HG03457 (cell line): ENCODE data around the gene TPD52L2.
A peak's percentile ranks its signal among the peaks of the same experiment; 100 is the strongest.
"Not testable (repeated sequence)": the region's sequence is repeated elsewhere in the genome, so short reads cannot be mapped to it uniquely, and the experiment has no call there.

Source experiments
- ATAC-seq: cut with Tn5 transposase; IDR thresholded peaks from one replicate; pipeline ENCODE4 v1.9.1; 2021; ENCODE audit warnings: moderate number of reproducible peaks; ENCODE audit not compliant: unreplicated experiment

Gene TPD52L2

GRCh38 chr20:63835021-63835858, 29.8 kb upstream of the TPD52L2 start:
- no peak for ATAC-seq

DNA sequence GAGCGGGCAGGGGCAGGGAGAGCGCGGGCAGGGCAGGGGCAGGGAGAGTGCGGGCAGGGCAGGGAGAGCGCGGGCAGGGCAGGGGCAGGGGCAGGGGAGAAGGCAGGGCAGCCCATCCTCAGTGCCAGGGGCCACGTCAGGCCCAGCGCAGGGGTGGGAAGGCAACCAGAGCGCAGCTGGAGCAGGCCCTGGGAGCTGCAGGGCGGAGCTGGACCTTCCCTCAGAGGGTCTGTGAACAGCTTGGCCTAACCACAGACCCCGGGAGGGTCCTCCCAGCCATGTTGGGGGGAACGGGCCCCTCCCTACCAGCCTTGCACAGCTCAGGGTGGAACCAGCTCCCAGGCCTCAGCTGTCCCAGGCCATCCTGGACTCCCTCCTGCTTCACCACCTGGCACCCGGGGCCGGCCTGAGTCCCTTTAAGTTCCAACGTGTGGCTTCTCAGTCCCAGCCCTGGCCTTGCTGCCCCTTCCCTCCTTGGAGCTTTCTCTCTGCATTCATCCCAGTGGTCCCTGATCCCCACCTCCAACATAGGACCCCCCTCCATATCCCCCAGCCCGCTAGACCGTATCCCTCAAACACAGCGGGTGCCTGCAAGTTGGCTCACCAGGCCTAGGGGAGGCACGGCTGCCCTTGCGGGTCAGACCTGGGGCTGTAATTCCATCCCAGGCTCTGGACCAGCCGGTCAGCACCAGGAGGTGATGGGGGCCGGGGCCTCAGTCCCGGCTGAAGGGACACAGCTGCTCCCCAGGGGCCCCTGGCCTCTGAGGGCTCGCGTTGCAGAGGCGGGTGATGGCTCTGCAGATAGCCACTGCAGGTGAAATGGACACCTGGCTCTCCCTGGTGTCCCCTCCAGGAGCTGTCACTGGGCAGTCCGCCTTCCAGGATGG, 28.4 kb upstream of the TPD52L2 start:
- no peak for ATAC-seq

- no peak for ATAC-seq
Measured at GRCh38 chr20:63837479-63837878, 27.6 kb upstream of the TPD52L2 start.

GRCh38 chr20:63839620-63840019, 25.4 kb upstream of the TPD52L2 start:
- ATAC-seq: no peak

DNA sequence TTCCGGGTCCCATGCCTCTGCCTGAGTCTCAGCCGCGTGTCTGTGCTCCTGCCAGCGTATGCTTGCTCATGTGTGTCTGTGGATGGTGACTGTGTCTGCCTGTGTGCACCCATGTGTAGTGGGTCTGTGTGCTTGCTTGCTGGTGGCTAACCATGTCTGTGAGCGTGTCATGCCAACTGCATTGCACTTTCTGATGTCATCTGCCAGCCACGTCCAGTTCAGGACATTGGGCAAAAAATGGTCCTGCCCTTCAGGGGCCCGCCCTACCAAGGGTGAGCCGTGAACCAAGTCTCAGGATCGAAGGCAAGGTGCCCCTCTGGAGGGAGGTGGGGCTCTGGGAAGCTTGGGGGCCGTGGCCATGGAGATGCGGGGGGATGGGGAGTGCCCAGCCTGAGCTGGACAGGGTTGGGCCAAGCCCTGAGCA, 24.7 kb upstream of the TPD52L2 start:
- no peak for ATAC-seq

DNA sequence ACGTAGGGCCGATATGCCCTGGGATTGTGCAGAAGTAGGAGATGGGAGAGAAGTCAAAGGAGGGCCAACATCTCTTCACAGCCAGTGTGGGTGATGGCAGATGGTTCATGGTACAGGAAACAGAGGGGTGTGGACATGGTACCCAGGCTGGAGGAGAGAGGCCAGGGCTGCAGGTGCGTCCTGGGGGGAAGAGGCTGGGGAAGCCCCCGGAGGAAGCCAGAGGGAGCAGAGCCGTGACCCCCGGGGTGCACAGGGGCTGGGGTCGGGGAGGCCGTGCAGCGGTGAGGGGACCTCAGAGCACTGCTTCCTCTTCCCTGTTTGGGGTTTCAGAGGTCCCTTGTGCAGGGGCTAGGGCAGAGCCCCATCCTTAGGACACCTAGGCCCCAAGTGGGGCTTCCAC, 22.8 kb upstream of the TPD52L2 start:
- ATAC-seq: no peak

GRCh38 chr20:63843222-63843621, 21.8 kb upstream of the TPD52L2 start:
- ATAC-seq: no peak

DNA sequence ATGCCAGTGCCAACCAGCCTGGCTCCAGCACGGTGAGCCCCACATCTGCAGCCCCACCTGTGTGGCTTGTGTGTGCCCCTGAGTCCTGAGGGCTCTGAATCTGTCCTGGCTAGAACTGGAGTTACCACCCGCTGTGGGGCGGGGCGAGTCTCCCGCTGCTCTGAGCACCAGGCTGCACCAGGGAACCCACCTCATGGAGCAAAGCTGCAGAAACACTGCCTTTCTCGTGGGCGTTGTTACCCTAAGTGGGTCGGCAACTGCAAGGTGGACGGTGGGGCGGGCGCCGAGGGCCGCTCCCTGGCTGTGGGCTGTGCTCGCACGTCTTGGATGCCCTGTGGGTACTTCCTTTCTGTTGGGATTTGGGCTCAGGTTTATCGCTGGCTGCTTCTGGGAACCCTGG, 21.3 kb upstream of the TPD52L2 start:
- no peak for ATAC-seq

- ATAC-seq: no peak
Measured at GRCh38 chr20:63844511-63844991, 20.5 kb upstream of the TPD52L2 start.

- no peak for ATAC-seq
Measured at GRCh38 chr20:63846128-63846771, 18.8 kb upstream of the TPD52L2 start.

DNA sequence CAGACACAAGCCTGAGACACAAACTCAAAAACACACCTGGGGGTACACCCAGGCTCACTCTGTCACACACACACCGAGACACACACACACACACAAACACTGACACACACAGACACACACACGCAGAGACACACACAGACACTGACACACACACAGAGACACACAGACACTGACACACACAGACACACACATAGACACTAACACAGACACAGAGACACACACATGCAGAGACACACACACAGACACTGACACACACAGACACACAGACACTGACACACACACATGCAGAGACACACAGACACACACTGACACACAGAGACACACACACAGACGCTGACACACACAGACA, 18.2 kb upstream of the TPD52L2 start:
- ATAC-seq: no peak

DNA sequence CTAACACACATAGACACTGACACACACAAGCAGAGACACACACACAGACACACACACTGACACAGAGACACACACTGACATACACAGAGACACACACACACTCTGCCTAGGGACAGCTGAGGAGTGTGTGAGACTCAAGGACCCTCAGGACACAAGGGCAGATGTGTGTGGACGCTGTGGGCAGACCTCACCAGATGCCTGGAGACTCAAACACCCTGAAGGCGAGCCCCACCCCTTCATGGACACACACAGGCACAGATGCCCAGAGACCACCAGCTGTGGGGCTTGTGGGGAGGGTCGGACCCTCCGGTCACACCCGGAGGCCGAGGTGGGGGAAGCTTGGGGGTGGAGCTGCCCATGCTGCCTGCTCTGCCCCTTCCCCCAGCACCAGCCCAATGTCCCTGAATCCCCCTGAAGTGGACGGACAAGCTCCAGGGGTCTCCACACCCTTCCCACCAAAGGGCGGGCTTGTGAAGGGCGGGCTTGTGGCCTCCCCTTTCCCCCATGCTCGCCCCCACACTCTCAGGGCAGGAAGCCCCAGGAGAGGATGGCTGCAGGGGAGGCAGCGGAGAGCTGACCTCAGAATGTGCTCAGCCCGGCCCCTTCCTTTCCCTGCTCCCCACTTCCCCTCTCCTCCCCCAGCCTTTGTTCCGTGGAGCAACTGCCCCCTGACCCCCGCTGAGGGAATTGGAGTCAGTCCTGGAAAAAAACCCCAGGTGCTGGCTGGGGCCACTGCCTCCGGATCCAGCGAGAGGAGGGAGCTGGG, 17.6 kb upstream of the TPD52L2 start:
- ATAC-seq: no peak

DNA sequence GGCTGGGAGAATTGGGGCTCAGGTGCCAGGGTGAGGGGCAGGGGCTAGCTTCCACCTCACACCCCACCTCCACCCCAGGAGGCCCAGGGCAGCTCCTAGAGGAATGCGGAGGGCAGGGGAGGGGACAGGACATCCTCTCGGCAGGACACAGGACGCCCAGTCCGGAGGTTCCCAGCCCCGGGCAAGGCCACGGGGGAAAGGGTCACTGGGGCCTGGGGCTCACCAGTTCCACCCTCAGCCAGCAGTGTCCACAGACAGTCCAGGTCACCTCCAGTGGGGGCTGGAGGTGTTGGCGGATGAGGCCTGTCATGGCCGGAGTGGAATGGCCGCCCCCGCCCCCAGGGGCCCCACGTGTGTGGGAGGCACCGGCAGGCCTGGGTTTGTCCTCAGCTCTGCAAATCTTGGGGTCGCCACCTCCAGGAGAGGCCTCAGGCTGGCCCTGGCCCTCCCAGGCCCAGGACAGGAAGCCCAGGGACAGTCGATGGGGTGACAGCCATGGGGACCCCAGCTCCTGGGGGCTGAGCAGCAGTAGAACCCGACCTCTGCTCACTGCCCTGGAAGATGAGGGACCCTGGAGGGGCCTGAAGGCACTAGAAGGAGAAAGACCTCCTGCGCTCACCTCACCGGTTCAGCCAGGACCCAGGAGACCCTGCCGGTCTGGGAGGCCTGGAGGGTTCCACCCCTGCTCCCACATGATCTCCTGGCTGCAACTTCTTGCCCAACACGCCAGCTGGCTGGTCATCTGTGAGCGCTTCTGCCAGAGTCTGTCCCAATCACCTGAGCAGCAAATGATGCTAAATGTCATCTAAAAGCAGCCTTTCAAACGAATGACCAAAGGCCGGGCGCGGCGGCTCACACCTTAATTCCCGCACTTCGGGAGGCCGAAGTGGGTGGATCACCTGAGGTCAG, 16.8 kb upstream of the TPD52L2 start:
- no peak for ATAC-seq

GRCh38 chr20:63850689-63851547, 14.2 kb upstream of the TPD52L2 start:
- ATAC-seq: peak; percentile 52

DNA sequence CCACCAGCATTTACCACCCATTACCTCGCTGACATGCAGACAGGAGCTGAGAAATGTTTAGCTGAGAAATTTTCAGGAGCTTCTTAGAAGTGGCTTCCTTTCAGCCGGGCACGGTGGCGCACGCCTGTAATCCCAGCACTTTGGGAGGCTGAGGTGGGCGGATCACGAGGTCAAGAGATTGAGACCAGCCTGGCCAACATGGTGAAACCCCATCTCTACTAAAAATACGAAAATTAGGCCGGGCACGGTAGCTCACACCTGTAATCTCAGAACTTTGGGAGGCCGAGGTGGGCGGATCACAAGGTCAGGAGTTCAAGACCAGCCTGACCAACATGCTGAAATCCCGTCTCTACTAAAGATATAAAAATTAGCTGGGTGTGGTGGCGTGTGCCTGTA, 13.5 kb upstream of the TPD52L2 start:
- ATAC-seq: not testable (repeated sequence)

GRCh38 chr20:63853733-63854068, 11.4 kb upstream of the TPD52L2 start:
- not testable (repeated sequence) for ATAC-seq

GRCh38 chr20:63854069-63854765, 10.9 kb upstream of the TPD52L2 start:
- ATAC-seq: no peak

GRCh38 chr20:63854766-63855362, 10.2 kb upstream of the TPD52L2 start:
- ATAC-seq: no peak
